H1 (cell line): ENCODE results near the gene TPSD1. TPM values are rescaled to one million over a fixed set of nuclear protein-coding genes. Genes with fewer than 3 reads are reported as not detected.
"Not testable (repeated sequence)": the region's sequence is repeated elsewhere in the genome, so short reads cannot be mapped to it uniquely, and the experiment has no call there.

Experiments
- CTCF ChIA-PET: fragments of 300-600 bp; sonication (Branson Sonifier 250); formaldehyde crosslinking; loops from one replicate; lab custom pipeline; 2021; ENCODE audit not compliant: partially characterized antibody; lab: Charles Lee
- POLR2A ChIA-PET: fragments of 300-600 bp; sonication (Branson Sonifier 250); formaldehyde crosslinking; loops from one replicate; lab custom pipeline; 2021; ENCODE audit warnings: inconsistent platforms; ENCODE audit not compliant: partially characterized antibody; lab: Charles Lee
- DNase-seq, 2 experiments: peaks; one replicate each; pipeline versions ENCODE4 v3.0.0 to v3.0.0-alpha.2; 2010 to 2022; ENCODE audit warnings: low spot score in 2 of 2, low read depth in 1 of 2, mixed read lengths in 1 of 2
- FAIRE-seq: peaks from 2 replicates; lab custom pipeline; 2011; peaks lifted over from hg19 to GRCh38; lab: Jason Lieb, UNC
- H2AFZ ChIP-seq: 2 replicates; pipeline ENCODE4 v1.8.1; 2012; ENCODE audit warnings: low read length, inconsistent platforms
- H2AK5ac ChIP-seq: 2 replicates; pipeline ENCODE4 v1.6.1; 2013; ENCODE audit warnings: low read depth, low read length
- H2BK120ac ChIP-seq: replicated peaks from 2 replicates; pipeline ENCODE3; 2013; ENCODE audit warnings: low read depth, low read length, inconsistent platforms
- H2BK12ac ChIP-seq: 2 replicates; pipeline ENCODE4 v1.6.1; 2013; ENCODE audit warnings: low read depth, low read length
- H2BK15ac ChIP-seq: 2 replicates; pipeline ENCODE4 v1.6.1; 2013; ENCODE audit warnings: low read length
- H2BK20ac ChIP-seq: 2 replicates; pipeline ENCODE4 v1.6.1; 2013; ENCODE audit warnings: low read length
- H2BK5ac ChIP-seq: 2 replicates; pipeline ENCODE4 v1.6.1; 2013; ENCODE audit warnings: low read depth, low read length
- H3K14ac ChIP-seq: 2 replicates; pipeline ENCODE4 v1.6.1; 2013; ENCODE audit warnings: inconsistent platforms; ENCODE audit not compliant: insufficient read length
- H3K18ac ChIP-seq: 2 replicates; pipeline ENCODE4 v1.6.1; 2013; ENCODE audit warnings: low read length; ENCODE audit errors: extremely low read depth
- H3K23ac ChIP-seq: 2 replicates; pipeline ENCODE4 v1.6.1; 2013; ENCODE audit warnings: inconsistent platforms; ENCODE audit not compliant: insufficient read length
- H3K23me2 ChIP-seq: 2 replicates; pipeline ENCODE4 v1.6.1; 2013; ENCODE audit warnings: low read depth, low read length
- H3K27ac ChIP-seq: 2 replicates; pipeline ENCODE4 v1.6.1; 2011; ENCODE audit warnings: low read depth, low read length, inconsistent platforms
- H3K27me3 ChIP-seq, 4 experiments: replicated peaks in 1 of 4; 1 replicate in 1 of 4; 2 replicates in 3 of 4; pipeline versions ENCODE4 v1.6.1 to v1.8.1; 2011 to 2013; ENCODE audit warnings: low read length in 3 of 4, mild to moderate bottlenecking in 3 of 4, inconsistent platforms in 2 of 4, mixed read lengths in 2 of 4, moderate library complexity in 1 of 4; ENCODE audit not compliant: control insufficient read depth in 3 of 4, insufficient read depth in 3 of 4; ENCODE audit errors: extremely low read depth in 1 of 4
- H3K36me3 ChIP-seq, 4 experiments: 2 replicates each; pipeline versions ENCODE4 v1.6.1 to v1.8.1; 2011 to 2013; ENCODE audit warnings: mild to moderate bottlenecking in 4 of 4, low read length in 3 of 4, moderate library complexity in 2 of 4, control low read depth in 1 of 4, inconsistent platforms in 1 of 4; ENCODE audit not compliant: insufficient read depth in 4 of 4, control insufficient read depth in 2 of 4
- H3K4ac ChIP-seq: replicated peaks from 2 replicates; pipeline ENCODE3; 2013; ENCODE audit warnings: low read length, low read depth, mixed read lengths, inconsistent platforms; ENCODE audit not compliant: insufficient read length
- H3K4me1 ChIP-seq, 4 experiments: replicated peaks in 1 of 4; 1 replicate in 1 of 4; 2 replicates in 3 of 4; pipeline versions ENCODE4 v1.6.1 to v1.8.1; 2011 to 2013; ENCODE audit warnings: low read length in 3 of 4, inconsistent platforms in 2 of 4, mixed read lengths in 1 of 4; ENCODE audit not compliant: insufficient read depth in 4 of 4, control insufficient read depth in 3 of 4
- H3K4me2 ChIP-seq, 2 experiments: 2 replicates each; pipeline versions ENCODE4 v1.6.1 to v1.8.1; 2011 to 2013; ENCODE audit warnings: low read depth in 2 of 2, low read length in 2 of 2, control low read depth in 1 of 2, inconsistent platforms in 1 of 2, mild to moderate bottlenecking in 1 of 2; ENCODE audit not compliant: insufficient read depth in 1 of 2
- H3K4me3 ChIP-seq, 4 experiments: fragments of 200-600, 300-600 bp in 1 of 4; sonication (generic), shearing (Covaris generic), sonication (Bioruptor Twin) in 1 of 4; 2 replicates each; pipeline versions ENCODE4 v1.5.1 to v1.8.1; 2011 to 2016; ENCODE audit warnings: low read length in 4 of 4, low read depth in 3 of 4, control low read depth in 2 of 4, inconsistent platforms in 2 of 4, mild to moderate bottlenecking in 2 of 4, mixed read lengths in 1 of 4, moderate library complexity in 1 of 4; ENCODE audit not compliant: insufficient read depth in 2 of 4; ENCODE audit errors: extremely low read depth in 1 of 4
- H3K56ac ChIP-seq: replicated peaks from 2 replicates; pipeline ENCODE3; 2013; ENCODE audit warnings: low read depth, mild to moderate bottlenecking, mixed read lengths, low read length, inconsistent platforms; ENCODE audit not compliant: insufficient read length
- H3K79me1 ChIP-seq: 2 replicates; pipeline ENCODE4 v1.6.1; 2013; ENCODE audit warnings: low read depth, low read length, control low read depth
- H3K79me2 ChIP-seq, 2 experiments: 2 replicates each; pipeline versions ENCODE4 v1.6.1 to v1.8.1; 2012 to 2013; ENCODE audit warnings: low read length in 2 of 2, mild to moderate bottlenecking in 2 of 2, inconsistent platforms in 1 of 2; ENCODE audit not compliant: insufficient read depth in 2 of 2, control insufficient read depth in 1 of 2
- H3K9ac ChIP-seq, 4 experiments: replicated peaks in 1 of 4; 1 replicate in 1 of 4; 2 replicates in 3 of 4; pipeline versions ENCODE4 v1.6.1 to v1.8.1; 2011 to 2013; ENCODE audit warnings: low read depth in 3 of 4, low read length in 3 of 4, control low read depth in 2 of 4, mild to moderate bottlenecking in 2 of 4, moderate library complexity in 2 of 4, inconsistent platforms in 1 of 4; ENCODE audit errors: extremely low read depth in 1 of 4
- H3K9me3 ChIP-seq, 2 experiments: 2 replicates each; pipeline versions ENCODE4 v1.6.1 to v1.8.1; 2012 to 2013; ENCODE audit warnings: mild to moderate bottlenecking in 2 of 2, moderate library complexity in 2 of 2, control low read depth in 1 of 2, inconsistent platforms in 1 of 2, low read depth in 1 of 2, low read length in 1 of 2, mixed read lengths in 1 of 2; ENCODE audit not compliant: insufficient read depth in 2 of 2
- H4K20me1 ChIP-seq, 2 experiments: replicated peaks in 1 of 2; 2 replicates each; pipeline versions ENCODE3 to v1.8.1; 2011 to 2013; ENCODE audit warnings: inconsistent platforms in 2 of 2, low read length in 2 of 2, mild to moderate bottlenecking in 1 of 2; ENCODE audit not compliant: insufficient read depth in 2 of 2, control insufficient read depth in 1 of 2
- H4K5ac ChIP-seq: 2 replicates; pipeline ENCODE4 v1.6.1; 2013; ENCODE audit warnings: low read length, low read depth, mixed read lengths, inconsistent platforms; ENCODE audit not compliant: insufficient read length
- H4K8ac ChIP-seq: 2 replicates; pipeline ENCODE4 v1.8.0; 2013; ENCODE audit warnings: mild to moderate bottlenecking, moderate library complexity, low read length, inconsistent platforms; ENCODE audit not compliant: insufficient read depth; ENCODE audit errors: extremely low read depth
- H4K91ac ChIP-seq: replicated peaks from 2 replicates; pipeline ENCODE3; 2013; ENCODE audit warnings: low read length, mixed read lengths, inconsistent platforms; ENCODE audit not compliant: insufficient read length
- WGBS, 2 experiments: shearing (Covaris generic) in 1 of 2; methylation state at CpG; one replicate each; pipeline versions ENCODE4 v1.1.6 to v1.1.7; 2013 to 2015; ENCODE audit warnings: low lambda C conversion rate in 2 of 2, mixed read lengths in 2 of 2, inconsistent platforms in 1 of 2, low coverage in 1 of 2, missing lambda C conversion rate in 1 of 2; ENCODE audit not compliant: insufficient replicate concordance in 2 of 2, insufficient coverage in 1 of 2, insufficient read length in 1 of 2; ENCODE audit errors: extremely low coverage in 1 of 2, missing lambda C conversion rate in 1 of 2; 5-methylcytosine and 5-hydroxymethylcytosine counted together
- polyA plus RNA-seq, 7 experiments: library from polyadenylated mRNA; depleted of rRNA in 3 of 7; stranded (reverse) in 5 of 7; unstranded in 2 of 7; fragments of >200 nt in 5 of 7; fragments of 200-250 nt in 2 of 7; gene quantifications; 1 replicate in 5 of 7; 2 replicates in 1 of 7; 4 replicates in 1 of 7; pipeline versions ENCODE4 v1.2.1 to v1.2.3, GENCODE V29; 2011 to 2013; ENCODE audit warnings: missing spikeins in 2 of 7, mixed read lengths in 2 of 7
- total RNA-seq: library from RNA; stranded (reverse); fragmentation: NEBNext Ultra II Directional; extraction: Animal tissue kit (Norgen Biotek cat#: 25700); gene quantifications from 2 replicates; pipeline ENCODE4 v1.2.1, GENCODE V29; 2021

The TPSD1 gene
- total and polyA plus RNA-seq, 2 of the 8 experiments (the other 6 are each of a cell fraction or from before 2014, with no cell fraction given), result 0.26 TPM; not detected in 1

DNA sequence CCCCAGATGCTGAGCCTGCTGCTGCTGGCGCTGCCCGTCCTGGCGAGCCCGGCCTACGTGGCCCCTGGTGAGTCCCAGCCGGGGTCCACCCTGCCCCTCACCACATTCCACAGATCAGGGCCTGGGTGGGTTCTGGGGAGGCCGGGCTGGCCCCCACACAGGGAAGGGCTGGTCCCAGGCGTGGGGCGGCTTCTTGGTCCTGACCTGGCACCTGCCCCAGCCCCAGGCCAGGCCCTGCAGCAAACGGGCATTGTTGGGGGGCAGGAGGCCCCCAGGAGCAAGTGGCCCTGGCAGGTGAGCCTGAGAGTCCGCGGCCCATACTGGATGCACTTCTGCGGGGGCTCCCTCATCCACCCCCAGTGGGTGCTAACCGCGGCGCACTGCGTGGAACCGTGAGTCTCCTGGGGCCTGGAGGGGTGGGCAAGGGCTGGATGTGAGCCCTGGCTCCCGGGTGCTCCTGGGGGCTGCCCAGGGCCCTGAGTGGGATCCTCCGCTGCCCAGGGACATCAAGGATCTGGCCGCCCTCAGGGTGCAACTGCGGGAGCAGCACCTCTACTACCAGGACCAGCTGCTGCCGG is 516 bp downstream of the TPSD1 start:
- H4K91ac ChIP-seq, H3K4ac ChIP-seq, H3K36me3 ChIP-seq, H2BK12ac ChIP-seq, H3K18ac ChIP-seq, CTCF ChIA-PET, DNase-seq, H3K4me3 ChIP-seq, H2BK15ac ChIP-seq, H4K20me1 ChIP-seq, H2AFZ ChIP-seq, H2BK5ac ChIP-seq, H3K9me3 ChIP-seq, H3K14ac ChIP-seq, H4K5ac ChIP-seq, FAIRE-seq, H3K27ac ChIP-seq, H3K79me1 ChIP-seq, H2BK120ac ChIP-seq, H2AK5ac ChIP-seq, POLR2A ChIA-PET, H4K8ac ChIP-seq, H3K56ac ChIP-seq, H3K9ac ChIP-seq, H2BK20ac ChIP-seq, H3K79me2 ChIP-seq, H3K4me2 ChIP-seq, H3K23me2 ChIP-seq, H3K23ac ChIP-seq: not testable (repeated sequence)
- H3K4me1 ChIP-seq, result peaks cover 0 to 11% (median 7%) of the 10 kb centered on the region in 4 experiments; a peak in 6 of 7 replicates
- WGBS, 2 experiments, result 82% methylated on average over 15 of the region's 23 CpGs; no CpG with 5 or more reads in 1 of the 2 experiments
- peaks cover 0 to 24% (median 12%) of the 10 kb centered on the region in 4 experiments; a peak in 5 of 7 replicates for H3K27me3 ChIP-seq
